Left forelimb (tissue), 1 donor: ENCODE results near the gene ENO2.
"Not testable (repeated sequence)": the region's sequence is repeated elsewhere in the genome, so short reads cannot be mapped to it uniquely, and the experiment has no call there.

ENCODE experiments used
- DNase-seq: peaks from one replicate; pipeline ENCODE4 v3.0.0-alpha.2; 2018; ENCODE audit warnings: low spot score

Gene ENO2

GRCh38 chr12:6914246-6914946 is at the start of gene ENO2:
Gene ENO2 (plus strand): TSS chr12:6914580. CDS start chr12:6915833, 1,253 bp downstream.
- DNase-seq = no peak

GRCh38 chr12:6865307-6865706 is 49.1 kb upstream of the ENO2 start:
- DNase-seq = not testable (repeated sequence)

- no peak for DNase-seq
Observed at GRCh38 chr12:6866163-6866919, 48.0 kb upstream of the ENO2 start.

- no peak for DNase-seq
Observed at GRCh38 chr12:6866920-6867412, 47.4 kb upstream of the ENO2 start.

- peak; percentile 91 for DNase-seq
Observed at GRCh38 chr12:6867413-6868210, 46.8 kb upstream of the ENO2 start, which contains the start of gene TPI1. Gene TPI1 (plus strand): TSS chr12:6867531. CDS start chr12:6867567, 36 bp downstream.

- DNase-seq = no peak
Observed at GRCh38 chr12:6868211-6869048, 46.0 kb upstream of the ENO2 start.

GRCh38 chr12:6869049-6870021 is 45.0 kb upstream of the ENO2 start:
- peak; percentile 81 for DNase-seq

- DNase-seq = not testable (repeated sequence)
Observed at GRCh38 chr12:6870304-6870703, 44.1 kb upstream of the ENO2 start.

- DNase-seq = no peak
Observed at GRCh38 chr12:6871052-6871957, 43.1 kb upstream of the ENO2 start.

GRCh38 chr12:6872073-6873048 is 42.0 kb upstream of the ENO2 start:
- DNase-seq = peak; percentile 88

GRCh38 chr12:6873094-6874014 is 41.0 kb upstream of the ENO2 start, which contains the start of gene SPSB2:
Gene SPSB2 (minus strand): TSS chr12:6873303. CDS start chr12:6872901, 402 bp downstream.
- DNase-seq = peak; percentile 98

- DNase-seq = not testable (repeated sequence)
Observed at GRCh38 chr12:6874015-6874368, 40.4 kb upstream of the ENO2 start.

GRCh38 chr12:6879824-6880223 is 34.6 kb upstream of the ENO2 start:
- not testable (repeated sequence) for DNase-seq

- no peak for DNase-seq
Observed at GRCh38 chr12:6883252-6883651, 31.1 kb upstream of the ENO2 start.

- DNase-seq = no peak
Observed at GRCh38 chr12:6883683-6884082, 30.7 kb upstream of the ENO2 start.

GRCh38 chr12:6884539-6884938 is 29.8 kb upstream of the ENO2 start:
- no peak for DNase-seq
